AML-193 (cell line): Measurements from ENCODE around the gene TXNDC5.
"Not testable (repeated sequence)": the region's sequence is repeated elsewhere in the genome, so short reads cannot be mapped to it uniquely, and the experiment has no call there.

Source experiments
- DNase-seq, 2 experiments: peaks; one replicate each; lab custom pipeline; 2025; lab: John Stamatoyannopoulos, UW

Gene TXNDC5

DNA sequence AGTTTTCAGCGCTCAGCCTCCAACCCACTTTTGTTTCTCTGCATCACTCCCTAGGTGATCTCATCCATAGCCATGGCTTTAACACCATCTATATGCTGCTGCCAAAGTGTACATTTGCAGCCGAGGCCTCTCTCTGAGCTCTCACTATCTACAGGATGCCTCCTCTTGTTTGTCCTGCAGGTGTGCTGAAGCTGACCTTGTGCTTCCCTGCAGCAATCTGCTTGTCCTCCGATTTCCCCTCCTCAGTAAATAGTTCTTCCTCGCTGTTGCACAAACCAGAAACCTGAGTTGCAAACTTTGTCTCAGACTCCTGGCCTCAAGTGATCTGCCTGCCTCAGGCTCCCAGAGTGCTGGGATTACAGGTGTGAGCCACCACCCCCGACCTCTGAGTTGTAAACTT lies 3.7 kb upstream of the TXNDC5 start:
- no peak for DNase-seq

DNA sequence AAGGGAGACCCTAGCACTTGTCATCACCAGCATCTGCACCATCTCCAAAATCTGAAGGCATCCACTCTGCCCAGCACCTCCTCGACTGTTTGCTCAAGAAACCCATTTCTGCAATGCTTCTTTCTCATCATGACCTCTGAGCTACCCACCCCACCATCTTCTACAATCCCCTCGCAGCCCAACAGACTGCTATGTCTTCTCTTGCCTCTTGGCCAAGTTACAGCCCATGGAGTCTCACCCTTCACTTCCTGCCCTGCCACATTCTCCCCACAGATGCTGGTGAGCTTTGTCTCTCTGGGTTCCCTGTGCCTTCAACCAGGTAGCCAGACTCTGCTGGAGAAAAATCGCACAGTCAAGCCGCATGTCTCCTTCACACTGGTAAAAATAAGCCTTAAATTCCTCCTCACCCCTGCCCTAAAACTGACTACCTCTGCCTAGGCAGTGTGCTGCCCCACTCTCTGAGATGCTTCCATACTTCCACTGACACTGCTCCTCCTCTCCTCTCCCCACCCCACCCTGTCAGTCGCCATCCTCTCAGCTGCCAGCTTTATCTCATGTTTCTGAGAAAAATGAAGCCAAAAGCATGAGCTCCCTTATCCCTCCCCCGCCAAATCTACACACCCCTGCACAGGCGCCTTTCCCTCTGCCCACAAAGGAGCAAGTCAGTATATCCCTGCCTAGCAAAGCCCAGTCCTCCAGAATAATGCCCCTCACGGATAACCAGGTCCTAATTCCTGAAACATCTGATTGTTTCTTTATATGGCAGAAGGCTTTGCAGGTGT lies 2.3 kb upstream of the TXNDC5 start:
- no peak for DNase-seq

DNA sequence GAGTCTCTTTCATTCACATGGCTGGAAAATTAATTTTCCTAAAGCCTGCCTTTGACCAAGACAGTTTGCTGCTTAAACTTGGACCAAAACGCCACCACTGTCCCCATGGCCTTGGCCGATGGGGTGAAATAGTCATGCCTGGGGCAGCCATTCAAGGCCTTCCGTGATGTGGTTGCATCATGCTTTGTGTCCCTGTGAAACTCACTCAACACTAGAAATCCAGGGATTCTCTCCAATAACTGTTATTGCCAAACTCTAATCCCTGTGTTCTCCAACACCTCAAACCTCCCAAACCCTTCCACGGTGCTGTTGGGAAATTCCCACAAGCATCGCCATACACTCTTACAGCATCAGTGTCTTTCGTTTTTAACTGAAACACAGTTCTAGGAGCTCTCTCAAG lies 1.4 kb upstream of the TXNDC5 start:
- DNase-seq: no peak

DNA sequence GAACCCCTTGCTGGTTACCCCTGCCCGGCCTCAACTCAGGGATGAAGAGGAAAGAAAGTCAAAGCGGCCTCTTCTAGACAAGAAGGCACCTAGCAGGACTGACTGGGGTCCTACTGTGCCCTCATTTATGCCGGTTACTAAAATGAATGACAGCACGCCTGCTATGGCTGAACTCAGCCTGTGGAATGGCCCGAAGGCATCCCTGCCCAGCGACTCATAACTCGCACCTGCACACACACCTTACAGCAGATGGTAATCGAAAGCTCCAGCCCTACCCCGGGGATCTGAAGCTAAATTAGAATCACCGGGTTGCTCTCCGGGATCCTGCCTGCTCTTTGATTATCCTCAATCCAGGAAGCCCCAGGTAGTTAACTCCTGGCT lies 747 bp upstream of the TXNDC5 start:
- DNase-seq: no peak

DNA sequence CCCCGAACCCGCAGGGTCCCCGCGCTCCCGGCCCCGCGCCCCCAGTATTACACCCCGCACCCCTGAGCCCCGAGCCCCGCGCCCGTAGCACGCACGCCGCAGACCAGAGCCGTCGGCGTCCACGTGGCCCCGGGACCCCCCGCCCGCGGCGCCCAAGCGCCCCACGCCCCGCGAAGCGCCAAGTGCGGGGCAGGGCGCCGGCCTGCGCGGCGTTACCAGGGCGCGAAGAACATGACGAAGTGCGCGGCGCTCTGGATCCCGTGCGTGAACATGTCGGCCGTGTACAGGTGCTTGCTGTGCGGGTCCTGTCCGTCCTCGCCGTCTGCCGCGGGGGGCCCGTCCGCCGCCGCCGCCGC lies 312 bp downstream of the TXNDC5 start:
- peak in 1 of 2 experiments; percentile 55 for DNase-seq

DNA sequence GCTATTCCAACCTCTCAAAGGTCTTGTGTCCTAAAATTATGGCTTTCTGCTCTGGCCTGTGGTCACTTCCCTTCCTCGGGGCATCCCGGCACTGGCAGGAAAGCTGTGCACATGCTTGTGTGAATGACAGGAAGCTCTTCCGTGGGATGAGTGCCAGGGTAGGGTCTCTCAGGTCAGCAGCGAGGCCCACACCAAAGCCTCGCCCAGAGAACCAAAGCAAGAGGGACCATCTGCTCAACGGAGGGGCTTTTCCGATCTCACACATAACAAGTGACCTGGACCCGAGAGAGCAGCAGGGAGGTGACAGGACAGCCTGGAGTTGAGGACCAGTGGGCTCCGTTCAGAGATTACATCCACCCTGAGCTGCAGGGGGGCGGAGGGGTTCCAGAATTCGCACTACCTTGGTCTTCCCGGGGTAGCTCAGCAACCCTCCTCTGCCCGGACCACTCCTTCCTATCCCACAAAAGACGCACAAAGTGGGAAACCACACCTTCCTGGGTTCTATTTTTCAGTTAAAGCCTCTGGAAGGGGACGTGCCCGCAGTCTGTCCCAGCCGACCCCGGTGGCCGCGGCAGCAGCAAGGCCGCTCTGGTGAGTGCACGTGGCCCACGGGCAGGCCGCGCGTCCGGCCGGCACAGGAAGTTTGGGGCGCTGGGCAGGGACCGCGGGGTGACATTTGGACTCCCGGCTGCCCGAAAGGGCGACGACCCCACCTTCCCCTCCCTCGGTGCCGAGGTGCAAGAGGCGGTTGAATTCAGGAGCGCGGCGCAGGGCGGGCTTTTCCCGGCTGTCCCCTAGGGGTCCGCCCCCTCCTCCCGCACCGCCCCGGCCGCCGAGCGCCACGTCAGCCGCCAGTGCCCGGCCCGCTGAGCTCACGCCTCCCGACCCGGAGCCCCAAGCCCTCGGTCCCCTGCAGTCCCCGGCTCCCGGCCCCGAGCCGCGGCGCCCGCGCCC lies 988 bp downstream of the TXNDC5 start:
- DNase-seq: peak; percentile 38 to 53

DNA sequence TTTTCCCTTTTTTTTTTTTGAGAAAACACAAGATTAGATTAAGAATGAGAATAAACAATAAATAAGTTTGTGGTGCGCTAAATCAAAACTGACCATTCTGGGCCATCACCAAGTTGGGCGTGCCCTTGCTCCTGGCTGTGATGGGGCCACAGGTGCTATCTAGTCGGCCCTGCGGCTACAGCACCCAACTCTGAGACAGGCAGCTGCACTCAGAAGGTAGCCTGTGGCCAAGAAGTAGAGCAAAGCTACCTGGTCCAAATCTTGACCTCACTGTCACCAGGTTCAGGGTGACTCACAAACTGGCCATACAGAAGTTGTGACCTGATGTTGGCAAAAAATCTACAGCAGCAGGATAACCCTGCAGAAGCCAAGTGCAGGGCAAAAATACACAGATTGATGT lies 3.4 kb downstream of the TXNDC5 start:
- DNase-seq: no peak

DNA sequence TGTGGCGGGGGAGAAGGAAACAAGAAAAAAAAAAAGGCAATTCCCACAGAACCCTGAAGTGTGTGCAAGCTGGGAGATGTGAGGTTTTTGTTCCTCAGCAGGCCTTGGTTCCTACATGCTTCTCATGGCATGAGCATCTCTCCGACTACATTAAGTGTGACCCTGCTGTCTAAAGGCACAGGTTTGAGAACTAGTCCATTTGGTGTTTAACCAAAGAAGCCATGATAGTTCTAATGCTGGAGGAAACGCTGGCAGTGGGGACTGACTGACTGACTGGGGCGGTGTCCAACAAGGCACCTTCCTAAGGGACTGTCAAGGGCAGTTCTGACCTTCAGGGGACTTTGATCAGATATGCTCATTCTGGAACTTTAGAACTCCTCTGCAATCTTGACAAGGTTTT lies 3.8 kb downstream of the TXNDC5 start:
- DNase-seq: no peak

DNA sequence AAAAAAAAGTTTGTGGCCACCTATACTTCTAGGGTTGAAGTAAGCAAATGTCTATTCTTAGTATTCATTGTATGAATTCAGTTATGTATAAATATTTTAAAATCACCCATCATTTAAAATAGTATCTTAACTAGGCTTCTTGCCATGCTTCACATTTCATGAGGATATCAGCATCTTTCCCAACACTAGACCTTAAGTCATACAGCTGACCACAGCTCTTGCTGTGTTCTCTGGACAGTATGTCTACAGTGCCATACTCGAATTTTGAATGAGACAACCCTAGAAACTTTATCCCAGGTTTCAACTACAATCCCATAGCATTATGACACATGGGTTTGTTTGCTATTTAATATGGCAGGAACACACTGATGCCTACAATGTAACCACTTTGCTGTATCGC lies 5.2 kb downstream of the TXNDC5 start:
- peak in 1 of 2 experiments; percentile 12 for DNase-seq

DNA sequence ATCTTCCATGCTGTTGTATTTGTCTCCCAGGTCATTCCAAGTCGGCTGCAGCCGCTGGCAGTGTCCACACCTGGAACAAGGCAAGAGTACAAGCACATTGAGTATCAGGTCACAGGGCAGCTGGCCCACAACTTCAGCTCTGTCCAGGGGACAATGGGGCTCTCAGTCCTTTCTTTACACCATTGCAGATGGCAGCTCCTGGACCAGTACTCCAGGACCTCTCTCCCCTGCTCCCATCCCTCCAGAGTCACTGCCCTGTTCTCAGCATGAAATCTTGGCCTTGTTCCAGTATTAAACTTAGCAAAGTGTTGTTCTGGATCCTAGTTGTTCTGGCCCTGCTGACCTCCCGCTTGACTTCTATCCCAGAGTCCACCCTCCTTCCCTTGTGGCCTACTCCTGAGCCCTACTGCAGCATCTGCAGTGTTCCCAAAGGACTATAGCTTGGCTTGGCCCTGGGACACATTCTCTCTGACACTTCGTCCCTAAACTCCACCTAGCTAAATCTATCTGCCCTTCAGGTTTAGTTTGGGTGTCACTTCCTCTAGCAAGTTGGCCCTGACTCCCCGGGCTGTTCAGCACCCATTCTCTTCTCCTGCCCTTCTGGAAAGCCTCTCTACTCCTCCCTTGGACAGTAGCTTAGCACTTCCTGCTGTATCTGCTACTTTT lies 5.8 kb downstream of the TXNDC5 start:
- no peak for DNase-seq

DNA sequence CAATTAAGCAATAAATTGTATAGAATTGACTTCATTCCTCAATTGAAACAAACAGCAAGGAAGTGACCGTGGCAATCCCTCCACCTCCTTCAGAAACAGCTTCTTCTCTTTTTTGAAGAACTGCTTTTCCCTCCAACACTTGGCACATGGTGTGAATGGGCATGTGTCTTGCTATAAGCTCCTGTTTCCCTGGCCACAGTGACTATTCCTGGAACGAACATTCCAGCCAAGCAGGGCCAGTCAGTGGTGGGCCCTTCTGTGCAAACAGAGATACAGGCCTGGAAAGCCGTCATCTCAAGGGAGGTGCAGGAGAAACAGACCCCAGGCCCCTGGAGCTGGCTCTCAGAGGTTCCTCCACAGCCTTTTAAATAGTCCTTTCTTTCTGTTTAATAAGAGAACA lies 6.9 kb downstream of the TXNDC5 start:
- DNase-seq: no peak

DNA sequence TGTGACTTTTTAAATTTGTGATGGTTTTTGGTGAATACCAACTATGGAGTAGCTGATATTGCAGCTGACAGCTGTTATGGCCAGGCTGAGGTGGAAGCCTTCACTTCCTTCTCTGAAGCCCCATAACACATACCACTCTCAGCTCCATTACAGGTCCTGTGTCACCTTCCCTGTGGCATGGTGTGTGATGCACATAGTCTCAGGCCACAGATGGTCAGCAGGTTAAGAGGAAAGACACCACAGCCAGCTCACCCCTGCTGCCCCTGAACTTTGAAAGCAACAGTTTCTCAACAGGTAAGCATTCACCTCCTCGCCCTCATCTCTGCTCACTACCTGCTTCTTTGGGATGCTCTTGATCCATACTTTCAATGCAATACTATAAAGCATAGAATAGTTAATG lies 7.7 kb downstream of the TXNDC5 start:
- DNase-seq: no peak

DNA sequence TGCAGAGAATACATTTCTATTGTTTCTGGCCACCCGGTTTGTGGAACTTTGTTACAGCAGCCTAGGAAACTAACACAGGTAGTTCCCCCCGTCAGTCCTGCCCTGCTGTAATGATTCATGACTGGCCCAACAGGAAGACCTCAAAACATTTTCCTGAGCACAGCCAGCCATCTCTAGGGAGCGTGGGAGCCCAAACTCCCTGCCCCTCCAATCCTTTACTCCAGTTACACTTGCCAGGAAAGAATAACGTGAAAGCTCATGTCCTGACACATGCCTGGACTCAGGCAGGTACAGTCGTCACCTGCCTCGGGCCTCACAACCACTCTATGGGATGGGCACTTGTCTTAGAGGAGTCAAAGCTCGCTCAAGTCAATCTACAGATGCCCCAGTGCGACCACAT lies 8.4 kb downstream of the TXNDC5 start:
- no peak for DNase-seq

DNA sequence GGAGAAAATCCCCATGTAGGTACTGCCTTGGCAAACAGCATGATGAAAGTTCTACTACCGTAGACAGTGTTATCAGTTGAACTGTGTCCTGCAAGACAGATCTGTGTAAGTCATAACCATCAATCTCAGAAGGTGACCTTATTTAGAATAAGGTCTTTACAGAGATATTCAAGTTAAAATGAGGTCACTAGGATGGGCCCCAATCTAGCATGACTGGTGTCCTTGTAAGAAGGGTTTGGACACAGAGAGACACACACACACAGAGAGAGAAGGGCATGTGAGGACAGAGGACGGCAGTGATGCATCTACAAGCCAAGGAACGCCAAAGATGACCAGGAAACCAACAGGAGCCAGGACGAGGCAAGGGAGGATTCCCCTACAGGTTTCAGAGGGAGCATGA lies 8.8 kb downstream of the TXNDC5 start:
- no peak for DNase-seq

DNA sequence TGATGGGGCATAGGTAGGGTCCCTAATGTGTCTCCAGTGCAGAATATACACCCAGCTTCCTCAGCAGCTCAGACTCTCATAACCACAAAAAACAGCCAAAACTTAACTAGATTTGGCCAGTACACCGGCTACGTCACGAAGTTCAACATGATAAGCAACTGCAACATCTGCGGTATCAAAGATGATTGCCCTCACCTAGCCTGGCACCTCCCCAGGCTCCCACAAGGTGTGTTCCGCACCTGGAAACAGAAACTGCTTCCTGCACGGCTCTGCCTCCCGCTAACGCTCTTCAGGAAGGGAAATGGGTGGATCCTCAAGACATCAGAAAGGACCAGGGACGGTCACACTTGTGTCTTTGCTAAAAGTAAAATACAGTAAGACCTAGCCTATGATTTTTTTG lies 9.5 kb downstream of the TXNDC5 start:
- DNase-seq: no peak

DNA sequence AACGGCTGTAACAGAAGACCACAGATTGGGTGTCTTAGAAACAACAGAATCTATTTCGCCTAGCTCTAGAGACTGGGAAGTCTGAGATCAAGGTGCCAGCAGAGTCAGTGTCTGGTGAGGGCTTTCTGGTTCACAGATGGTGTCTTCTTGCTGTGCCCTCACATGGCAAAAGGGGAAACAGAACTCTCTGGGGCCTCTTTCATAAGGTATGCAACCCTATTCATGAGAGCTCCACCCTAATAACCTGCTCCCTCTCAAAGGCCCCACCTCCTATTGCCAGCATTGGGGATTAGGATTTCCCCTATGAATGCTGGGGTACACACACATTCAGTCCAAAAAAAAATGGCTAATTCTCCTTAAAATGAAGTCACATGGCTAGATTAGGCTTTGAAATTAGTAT lies 10.0 kb downstream of the TXNDC5 start:
- DNase-seq: no peak

DNA sequence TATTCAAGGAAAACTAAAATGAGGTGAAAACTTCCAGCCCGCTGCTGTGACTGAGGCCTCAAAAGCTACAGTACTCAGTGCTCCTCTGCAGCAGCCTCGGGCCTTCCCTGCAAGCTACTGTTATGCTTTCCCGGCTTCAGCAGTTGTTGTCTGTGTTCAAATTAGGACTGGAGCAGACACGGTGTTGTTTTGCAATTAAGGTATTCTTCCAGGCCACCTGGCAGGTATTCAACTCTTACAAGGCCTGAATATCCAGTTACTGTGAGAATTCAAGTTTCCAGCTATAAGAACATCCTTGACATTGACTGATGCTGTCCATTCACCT lies 10.7 kb downstream of the TXNDC5 start:
- DNase-seq: no peak

DNA sequence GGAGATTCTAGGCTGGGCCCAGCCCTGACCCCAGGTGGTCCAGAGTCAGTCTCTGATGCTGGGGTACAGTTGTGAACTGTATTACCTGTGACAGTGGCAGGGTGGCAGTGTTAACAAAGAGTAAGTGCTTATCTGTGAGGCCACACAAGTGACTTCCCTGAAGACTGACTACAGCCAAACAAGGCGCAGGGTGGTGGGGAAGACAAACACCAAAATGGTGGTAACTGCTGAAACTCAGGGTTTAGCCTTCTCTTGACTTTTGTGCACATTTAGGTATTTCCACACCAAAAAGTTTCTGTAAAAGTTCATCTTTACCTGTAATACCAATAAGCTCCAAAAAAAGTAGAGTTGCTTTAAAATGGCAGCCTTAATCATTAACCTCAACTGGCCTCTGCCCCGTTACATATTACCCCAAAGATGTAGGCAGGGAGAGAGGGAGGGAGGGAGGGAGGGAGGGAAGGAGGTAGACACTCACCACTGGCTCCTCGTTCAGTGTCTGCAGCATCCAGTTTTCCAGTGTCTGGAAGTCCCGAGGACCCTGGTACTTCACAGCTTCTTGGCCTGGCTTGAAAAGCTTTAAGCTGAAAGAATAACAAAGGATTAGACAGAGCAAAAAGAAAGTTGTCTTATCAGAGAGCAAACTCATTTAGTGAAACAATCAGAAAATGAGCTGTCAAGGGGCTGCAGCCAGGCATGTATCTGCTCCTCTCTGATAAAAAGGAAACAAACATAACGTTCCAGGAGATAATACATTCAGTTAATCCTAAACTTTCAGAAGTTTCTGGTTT lies 11.3 kb downstream of the TXNDC5 start:
- DNase-seq: no peak

DNA sequence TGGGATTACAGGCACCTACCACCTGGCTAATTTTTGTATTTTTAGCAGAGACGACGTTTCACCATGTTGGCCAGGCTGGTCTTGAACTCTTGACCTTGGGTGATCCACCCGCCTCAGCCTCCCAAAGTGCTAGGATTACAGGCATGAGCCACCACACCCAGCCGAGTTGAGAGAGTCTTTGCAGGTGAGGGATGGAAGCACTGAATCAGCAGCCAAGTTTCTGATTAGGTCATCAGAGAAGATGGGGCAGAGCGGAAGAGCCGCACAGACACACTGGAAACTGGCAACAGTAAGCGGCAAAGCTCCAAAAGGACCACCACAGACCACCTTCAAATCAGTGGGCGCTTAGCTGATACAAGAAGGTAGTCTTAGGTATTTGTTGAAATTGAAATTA lies 12.4 kb downstream of the TXNDC5 start:
- not testable (repeated sequence) for DNase-seq

DNA sequence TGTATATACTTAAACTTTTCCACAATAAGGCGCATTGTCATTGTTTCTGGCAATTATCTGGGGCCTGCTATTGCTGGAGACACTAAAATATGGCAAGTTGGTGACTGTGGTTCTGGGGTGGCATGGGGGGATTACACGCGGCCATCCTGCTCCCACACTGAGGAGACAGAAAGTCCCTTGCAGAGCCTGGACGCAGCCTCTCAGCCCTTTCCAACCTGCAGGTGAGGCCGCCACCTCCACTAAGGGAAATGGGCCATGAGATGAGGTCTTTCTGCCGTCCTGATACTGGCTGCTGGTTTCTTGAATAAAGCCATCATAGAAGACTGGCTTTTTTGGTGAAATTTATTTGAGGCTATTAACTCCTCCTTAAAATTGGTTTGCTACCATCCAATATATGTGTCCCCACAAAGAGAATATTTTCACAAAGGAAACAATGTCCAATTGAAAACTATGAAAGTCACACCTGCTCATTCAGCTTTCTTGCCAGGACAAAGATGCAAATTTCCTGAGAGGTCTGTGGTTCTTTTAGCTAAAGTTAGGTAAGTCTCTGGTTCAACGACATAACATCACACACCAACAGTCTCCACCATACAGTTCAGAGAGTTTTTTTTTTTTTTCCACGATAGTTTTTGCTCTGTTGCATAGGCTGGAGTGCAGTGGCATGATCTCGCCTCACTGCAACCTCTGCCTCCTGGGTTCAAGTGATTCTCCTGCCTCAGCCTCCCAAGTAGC lies 13.0 kb downstream of the TXNDC5 start:
- no peak for DNase-seq

DNA sequence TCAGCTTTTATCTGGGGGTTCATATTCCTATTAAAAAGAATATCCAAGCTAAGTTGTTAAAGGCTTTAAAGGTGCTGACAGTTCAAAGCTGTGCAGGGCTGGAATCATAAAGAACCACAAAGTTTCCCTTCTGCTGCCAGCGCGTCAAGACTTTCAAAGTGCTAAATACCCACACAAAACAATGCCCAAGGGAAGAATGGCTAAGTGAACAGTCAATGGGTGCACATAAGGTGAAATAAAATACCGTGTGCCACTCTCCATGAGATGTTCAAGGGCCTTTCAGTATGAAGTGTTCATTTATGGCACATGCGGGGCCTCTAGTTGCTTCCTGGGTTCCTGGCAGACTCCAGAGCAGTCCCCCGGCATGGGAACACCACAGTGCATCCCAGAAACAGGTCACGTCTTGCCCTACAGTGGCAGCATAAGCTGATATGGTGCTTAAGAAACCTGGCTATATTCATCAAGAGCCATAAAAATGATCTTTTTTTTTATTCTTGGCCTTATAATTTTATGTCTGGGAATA lies 14.1 kb downstream of the TXNDC5 start:
- no peak for DNase-seq
